Keratinocyte (primary cell): ENCODE data around the gene RPS27A.

Source experiments
- EZH2 ChIP-seq: IDR thresholded peaks from one replicate; pipeline ENCODE4 v1.6.1; 2012; ENCODE audit warnings: inconsistent platforms, mild to moderate bottlenecking, low read length, moderate library complexity
- TF ChIP-seq, protein P1 (sequence below), 3 experiments: IDR thresholded peaks in 1 of 3; conservative IDR thresholded peaks in 1 of 3; optimal IDR thresholded peaks in 1 of 3; 2 replicates in 2 of 3; 3 replicates in 1 of 3; pipeline versions ENCODE3 to v1.5.1; 2011; ENCODE audit warnings: low read length in 3 of 3, mild to moderate bottlenecking in 3 of 3, moderate library complexity in 2 of 3, control low read depth in 1 of 3, inconsistent platforms in 1 of 3; ENCODE audit not compliant: insufficient read depth in 2 of 3; ENCODE audit errors: extremely low read depth in 1 of 3

DNA sequence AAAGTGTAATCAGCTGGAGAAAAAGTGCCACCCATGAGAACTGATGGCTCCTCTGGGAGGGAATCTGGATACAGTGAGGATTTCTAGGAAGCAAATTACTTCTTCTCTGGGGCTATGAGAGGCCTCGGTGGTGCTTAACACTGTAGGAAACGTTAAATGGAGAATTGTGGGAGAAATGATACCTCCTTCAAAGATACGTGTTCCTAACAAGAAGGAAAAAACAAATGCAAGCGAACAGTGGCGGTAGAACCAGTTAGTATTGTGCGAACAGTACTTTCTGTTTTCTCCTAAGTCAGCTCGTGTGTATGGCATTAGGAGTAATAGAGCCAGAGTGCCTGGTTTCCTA is 37.1 kb downstream of the RPS27A start:
- TF ChIP-seq, protein P1, sequence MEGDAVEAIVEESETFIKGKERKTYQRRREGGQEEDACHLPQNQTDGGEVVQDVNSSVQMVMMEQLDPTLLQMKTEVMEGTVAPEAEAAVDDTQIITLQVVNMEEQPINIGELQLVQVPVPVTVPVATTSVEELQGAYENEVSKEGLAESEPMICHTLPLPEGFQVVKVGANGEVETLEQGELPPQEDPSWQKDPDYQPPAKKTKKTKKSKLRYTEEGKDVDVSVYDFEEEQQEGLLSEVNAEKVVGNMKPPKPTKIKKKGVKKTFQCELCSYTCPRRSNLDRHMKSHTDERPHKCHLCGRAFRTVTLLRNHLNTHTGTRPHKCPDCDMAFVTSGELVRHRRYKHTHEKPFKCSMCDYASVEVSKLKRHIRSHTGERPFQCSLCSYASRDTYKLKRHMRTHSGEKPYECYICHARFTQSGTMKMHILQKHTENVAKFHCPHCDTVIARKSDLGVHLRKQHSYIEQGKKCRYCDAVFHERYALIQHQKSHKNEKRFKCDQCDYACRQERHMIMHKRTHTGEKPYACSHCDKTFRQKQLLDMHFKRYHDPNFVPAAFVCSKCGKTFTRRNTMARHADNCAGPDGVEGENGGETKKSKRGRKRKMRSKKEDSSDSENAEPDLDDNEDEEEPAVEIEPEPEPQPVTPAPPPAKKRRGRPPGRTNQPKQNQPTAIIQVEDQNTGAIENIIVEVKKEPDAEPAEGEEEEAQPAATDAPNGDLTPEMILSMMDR (optimal IDR thresholded peaks at IDR 0.05 in 1 of 3, IDR thresholded peaks at IDR 0.05 in 1 of 3, conservative IDR thresholded peaks at IDR 0.05 in 1 of 3; ENCODE audit: extremely low read depth in 1 of 3, insufficient read depth in 2 of 3, low read length in 3 of 3) = no peak
- TF ChIP-seq EZH2 = no peak
